AG09319 (cell line): ENCODE measurements around the gene WDR45B.

Experiments
- DNase-seq: peaks from one replicate; pipeline ENCODE4 v3.0.0-alpha.2; 2010; ENCODE audit warnings: low read depth; ENCODE audit errors: extremely low read depth
- TF ChIP-seq, protein P1 (sequence below): IDR thresholded peaks from 2 replicates; pipeline ENCODE4 v1.5.1; 2011; ENCODE audit warnings: low read depth, mild to moderate bottlenecking, inconsistent platforms, low read length, moderate library complexity

Gene WDR45B

GRCh38 chr17:82661717-82662683, 13.8 kb upstream of the WDR45B start:
- TF ChIP-seq, protein P1, sequence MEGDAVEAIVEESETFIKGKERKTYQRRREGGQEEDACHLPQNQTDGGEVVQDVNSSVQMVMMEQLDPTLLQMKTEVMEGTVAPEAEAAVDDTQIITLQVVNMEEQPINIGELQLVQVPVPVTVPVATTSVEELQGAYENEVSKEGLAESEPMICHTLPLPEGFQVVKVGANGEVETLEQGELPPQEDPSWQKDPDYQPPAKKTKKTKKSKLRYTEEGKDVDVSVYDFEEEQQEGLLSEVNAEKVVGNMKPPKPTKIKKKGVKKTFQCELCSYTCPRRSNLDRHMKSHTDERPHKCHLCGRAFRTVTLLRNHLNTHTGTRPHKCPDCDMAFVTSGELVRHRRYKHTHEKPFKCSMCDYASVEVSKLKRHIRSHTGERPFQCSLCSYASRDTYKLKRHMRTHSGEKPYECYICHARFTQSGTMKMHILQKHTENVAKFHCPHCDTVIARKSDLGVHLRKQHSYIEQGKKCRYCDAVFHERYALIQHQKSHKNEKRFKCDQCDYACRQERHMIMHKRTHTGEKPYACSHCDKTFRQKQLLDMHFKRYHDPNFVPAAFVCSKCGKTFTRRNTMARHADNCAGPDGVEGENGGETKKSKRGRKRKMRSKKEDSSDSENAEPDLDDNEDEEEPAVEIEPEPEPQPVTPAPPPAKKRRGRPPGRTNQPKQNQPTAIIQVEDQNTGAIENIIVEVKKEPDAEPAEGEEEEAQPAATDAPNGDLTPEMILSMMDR, result no peak
- DNase-seq, result no peak

GRCh38 chr17:82659886-82660285, 11.6 kb upstream of the WDR45B start:
- TF ChIP-seq, protein P1, result no peak
- no peak for DNase-seq

DNA sequence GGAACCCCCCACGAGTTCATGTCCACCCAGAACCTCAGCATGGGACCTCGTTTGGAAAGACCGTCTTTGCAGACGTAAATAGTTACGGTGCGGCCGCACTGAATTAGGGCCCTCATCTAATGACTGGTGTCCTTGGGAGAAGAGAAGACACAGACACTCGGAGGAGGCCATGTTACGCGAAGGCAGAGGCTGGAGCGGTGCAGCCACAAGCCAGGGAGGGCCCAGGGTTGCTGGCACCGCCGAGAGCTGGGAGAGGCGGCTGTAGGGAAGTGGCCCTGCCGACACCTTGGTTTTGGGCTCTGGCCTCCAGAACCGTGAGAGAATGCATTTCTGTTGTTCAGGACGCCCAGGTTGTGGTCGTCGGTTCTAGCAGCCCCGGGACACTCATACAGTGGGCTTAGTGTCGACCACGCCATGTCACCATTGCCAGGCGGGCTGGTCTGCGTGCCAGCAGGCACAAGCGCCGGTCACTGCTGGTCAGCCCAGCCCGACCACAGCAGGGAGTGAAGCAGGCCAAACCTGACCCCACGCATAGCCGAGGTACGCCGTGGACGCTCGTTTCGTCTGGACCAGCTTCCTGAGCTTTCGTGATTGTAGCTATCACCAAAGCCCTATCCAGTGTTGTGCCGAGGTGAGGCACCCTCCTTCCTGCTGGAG, 10.7 kb upstream of the WDR45B start:
- TF ChIP-seq, protein P1, result no peak

DNA sequence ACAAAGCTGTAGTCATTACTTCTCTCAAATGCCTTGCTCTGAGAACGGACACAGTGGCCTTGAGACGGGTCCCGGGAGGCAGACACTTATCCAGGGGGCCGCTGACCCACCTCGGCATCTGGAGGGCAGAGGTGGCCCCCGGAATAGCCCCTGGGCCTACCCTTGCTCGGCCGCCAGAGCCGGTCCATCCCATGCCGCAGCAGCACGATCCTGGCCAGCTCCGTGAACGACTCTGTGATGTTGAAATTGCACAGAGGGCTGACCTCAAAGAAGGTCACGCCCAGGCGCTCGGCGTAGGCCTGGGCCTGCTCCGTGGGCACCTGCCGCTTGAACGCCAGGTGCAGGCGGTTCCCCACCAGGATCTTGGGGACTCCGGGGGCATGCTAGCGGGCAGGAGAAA, 10.1 kb upstream of the WDR45B start:
- TF ChIP-seq, protein P1, result no peak
- DNase-seq, result no peak

More for the DNA sequence above, 10.7 kb upstream of the WDR45B start:
- DNase-seq, result no peak

- DNase-seq, result no peak
- TF ChIP-seq, protein P1, result no peak
These were observed 9.7 kb upstream of the WDR45B start for GRCh38 chr17:82657926-82658325.

DNA sequence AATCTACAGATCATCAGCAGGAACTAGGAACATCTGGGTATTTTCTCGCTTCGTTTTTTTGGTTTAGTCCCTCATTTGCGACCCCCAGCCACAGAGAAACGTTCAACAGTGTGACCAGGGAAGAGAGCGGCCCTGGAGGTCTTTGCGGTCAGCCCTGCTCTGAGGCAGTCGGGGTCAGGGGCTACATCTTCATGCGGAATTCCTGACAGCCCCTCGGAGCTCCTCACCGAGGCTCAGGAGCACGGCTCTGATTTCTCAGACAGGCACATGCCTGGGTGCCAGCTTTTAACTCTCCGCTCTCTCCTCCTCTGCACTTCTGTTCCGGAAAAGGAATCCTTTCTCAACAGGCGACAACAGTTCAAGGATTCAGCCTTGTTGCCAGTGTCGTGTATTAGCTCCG, 8.0 kb upstream of the WDR45B start:
- DNase-seq, result no peak
- TF ChIP-seq, protein P1, result no peak

- TF ChIP-seq, protein P1, result no peak
These were observed 7.3 kb upstream of the WDR45B start for GRCh38 chr17:82655523-82655922.

More at GRCh38 chr17:82655523-82655922, 7.3 kb upstream of the WDR45B start:
- no peak for DNase-seq
